ENCODE data around the gene AHRR. TPM values are rescaled to one million over a fixed set of nuclear protein-coding genes. Genes with fewer than 3 reads are reported as not detected.
"Not testable (repeated sequence)": the region's sequence is repeated elsewhere in the genome, so short reads cannot be mapped to it uniquely, and the experiment has no call there.

AHRR gene
- total RNA-seq, 1 donor from 2014 or later: 6.1 TPM

GRCh38 chr5:369151-369868, 47.8 kb downstream of the AHRR start:
- ChIA-PET POLR2A (interaction anchor here (1.0 to 1.4 kb wide), 6 partner anchors 9 to 55 kb away, joined by 3 to 8 read pairs (median 4); no protein-coding TSS in a partner anchor), CTCF (interaction anchor here (0.8 to 2.1 kb wide), 2 partner anchors 52 to 62 kb away, joined by 3 to 6 read pairs; no protein-coding TSS in a partner anchor)
- Mint-ChIP-seq H3K4me1 (peaks cover 28% of the 10 kb centered on the region), H3K27ac (peak overlapping the region; percentile 50), H3K36me3 (ENCODE audit: low read depth) (no peaks in the 10 kb centered on the region), H3K9me3 (peaks cover 6% of the 10 kb centered on the region), H3K27me3 (peaks cover 11% of the 10 kb centered on the region), H3K4me3 (peak overlapping the region; percentile 59)
- intact Hi-C loops (cut with micrococcal nuclease): loop anchor here (2.0 to 5.0 kb wide), 2 partner anchors 37 to 55 kb away; no protein-coding TSS in a partner anchor
- ATAC-seq (ENCODE audit: low read depth): peak; percentile 47
- no peak for TF ChIP-seq CTCF (IDR thresholded peaks at IDR 0.05)
- no peak for DNase-seq

- H3K36me3 Mint-ChIP-seq (ENCODE audit: low read depth); ATAC-seq (ENCODE audit: low read depth); H3K9me3 Mint-ChIP-seq; H3K4me3 Mint-ChIP-seq; H3K27ac Mint-ChIP-seq; DNase-seq: not testable (repeated sequence)
- intact Hi-C loops (cut with micrococcal nuclease): loop anchor here (2.0 to 5.0 kb wide), 2 partner anchors 38 to 55 kb away; no protein-coding TSS in a partner anchor
- POLR2A ChIA-PET: interaction anchor here (1.4 kb wide), 1 partner anchor 55 kb away, joined by 8 read pairs; no protein-coding TSS in a partner anchor
- H3K27me3 Mint-ChIP-seq: peaks cover 12% of the 10 kb centered on the region
- H3K4me1 Mint-ChIP-seq: peaks cover 30% of the 10 kb centered on the region
- CTCF ChIA-PET: interaction anchor here (2.1 kb wide), 1 partner anchor 61 kb away, joined by 6 read pairs; no protein-coding TSS in a partner anchor
Observed at GRCh38 chr5:369869-370236, 48.3 kb downstream of the AHRR start.

GRCh38 chr5:370311-370958, 48.9 kb downstream of the AHRR start:
- intact Hi-C loops (cut with micrococcal nuclease): no loop called here
- Mint-ChIP-seq H3K4me3 (no peak overlapping the region), H3K4me1 (peaks cover 30% of the 10 kb centered on the region), H3K36me3 (ENCODE audit: low read depth) (no peaks in the 10 kb centered on the region), H3K27ac (no peak overlapping the region), H3K9me3 (peaks cover 1% of the 10 kb centered on the region), H3K27me3 (peaks cover 17% of the 10 kb centered on the region)
- POLR2A ChIA-PET: interaction anchor here (1.1 kb wide), 1 partner anchor 30 kb away, joined by 3 read pairs; no protein-coding TSS in a partner anchor
- CTCF ChIA-PET: no interaction called here
- DNase-seq (no peak), ATAC-seq (ENCODE audit: low read depth) (no peak)
- TF ChIP-seq CTCF (IDR thresholded peaks at IDR 0.05): no peak

GRCh38 chr5:370959-371810, 49.7 kb downstream of the AHRR start:
- Mint-ChIP-seq H3K4me3 (no peak overlapping the region), H3K27me3 (peaks cover 17% of the 10 kb centered on the region), H3K27ac (peak overlapping the region; percentile 41), H3K4me1 (peaks cover 30% of the 10 kb centered on the region), H3K36me3 (ENCODE audit: low read depth) (no peaks in the 10 kb centered on the region), H3K9me3 (peaks cover 1% of the 10 kb centered on the region)
- POLR2A ChIA-PET: interaction anchor here (1.1 to 1.5 kb wide), 2 partner anchors 29 to 53 kb away, joined by 3 to 4 read pairs; no protein-coding TSS in a partner anchor
- TF ChIP-seq CTCF (IDR thresholded peaks at IDR 0.05): no peak
- intact Hi-C loops (cut with micrococcal nuclease): no loop called here
- DNase-seq: no peak
- CTCF ChIA-PET: no interaction called here
- no peak for ATAC-seq (ENCODE audit: low read depth)

GRCh38 chr5:371811-372555, 50.5 kb downstream of the AHRR start:
- intact Hi-C loops (cut with micrococcal nuclease): no loop called here
- H3K36me3 Mint-ChIP-seq (ENCODE audit: low read depth): no peaks in the 10 kb centered on the region
- POLR2A ChIA-PET: interaction anchor here (0.7 to 1.5 kb wide), 3 partner anchors 28 to 101 kb away, joined by 3 to 4 read pairs (median 3); partner anchors contain the start of gene PDCD6
- peak overlapping the region; percentile 41 for H3K27ac Mint-ChIP-seq
- no peak for TF ChIP-seq CTCF (IDR thresholded peaks at IDR 0.05)
- CTCF ChIA-PET: no interaction called here
- ATAC-seq (ENCODE audit: low read depth) (no peak), DNase-seq (no peak)
- no peak overlapping the region for H3K4me3 Mint-ChIP-seq
- H3K4me1 Mint-ChIP-seq: peaks cover 27% of the 10 kb centered on the region
- H3K27me3 Mint-ChIP-seq: peaks cover 21% of the 10 kb centered on the region
- no peaks in the 10 kb centered on the region for H3K9me3 Mint-ChIP-seq

Measured in activated B cell treated with CpG ODN at 0.5 μM for 24 hours (primary cell).